ENCODE results near the gene HES5.
"Not testable (repeated sequence)": the region's sequence is repeated elsewhere in the genome, so short reads cannot be mapped to it uniquely, and the experiment has no call there.

Gene HES5

GRCh38 chr1:2529784-2530512 lies at the start of gene HES5:
TSS of gene HES5 (minus strand) at chr1:2530263. CDS start at chr1:2530164, 99 bp downstream.
- DNase-seq (ENCODE audit: low read depth, low spot score), result no peak

- DNase-seq (ENCODE audit: low read depth, low spot score), result no peak
Observed at GRCh38 chr1:2578758-2579118, 48.7 kb upstream of the HES5 start.

DNA sequence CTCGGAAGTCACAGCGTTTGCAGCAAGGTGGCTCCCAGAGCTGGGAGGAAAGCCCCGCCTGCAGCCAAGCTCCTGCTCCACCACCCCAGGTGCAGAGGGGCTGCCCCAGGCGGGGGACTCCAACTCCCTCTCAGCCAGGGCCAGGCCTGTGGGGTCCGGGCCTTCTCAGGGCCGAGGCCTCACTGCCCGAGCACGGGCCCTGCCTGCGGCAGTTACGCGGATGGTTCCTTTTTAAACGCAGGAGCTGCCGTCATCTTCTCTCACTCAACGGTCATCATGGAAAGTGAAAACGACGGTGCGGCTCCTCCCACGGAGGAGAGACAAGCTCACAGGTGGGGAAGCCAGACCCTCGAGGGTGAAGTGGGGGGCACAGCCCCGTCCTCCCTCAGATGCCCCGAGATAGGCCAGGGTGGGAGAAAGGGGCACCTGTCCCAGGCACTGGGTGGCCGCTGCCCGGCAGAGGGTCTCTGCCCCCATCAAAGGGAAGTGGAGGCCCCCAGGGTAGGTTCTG lies 47.6 kb upstream of the HES5 start:
- not testable (repeated sequence) for DNase-seq (ENCODE audit: low read depth, low spot score)

- DNase-seq (ENCODE audit: low read depth, low spot score), result no peak
Observed at GRCh38 chr1:2575801-2576663, 46.0 kb upstream of the HES5 start.

DNA sequence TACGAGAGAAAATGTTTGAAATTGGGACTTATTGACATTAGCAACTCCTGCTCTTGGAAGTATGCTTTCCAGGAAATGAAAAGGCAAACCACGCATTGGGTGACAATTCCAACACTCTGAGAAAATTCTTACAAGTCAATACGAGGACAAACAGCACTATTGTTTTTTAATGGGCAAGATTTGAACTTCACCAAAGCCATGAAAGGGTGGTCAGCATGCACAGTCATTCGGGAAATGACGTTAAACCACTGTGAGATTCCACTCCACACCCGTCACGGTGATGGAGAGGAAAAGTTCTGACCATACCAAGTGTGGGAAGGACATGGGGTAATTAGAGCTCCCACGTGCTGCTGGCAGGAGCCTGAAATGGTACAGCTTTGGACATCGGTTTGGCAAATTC lies 44.3 kb upstream of the HES5 start:
- no peak for DNase-seq (ENCODE audit: low read depth, low spot score)

- DNase-seq (ENCODE audit: low read depth, low spot score), result no peak
Observed at GRCh38 chr1:2573250-2573920, 43.3 kb upstream of the HES5 start.

DNA sequence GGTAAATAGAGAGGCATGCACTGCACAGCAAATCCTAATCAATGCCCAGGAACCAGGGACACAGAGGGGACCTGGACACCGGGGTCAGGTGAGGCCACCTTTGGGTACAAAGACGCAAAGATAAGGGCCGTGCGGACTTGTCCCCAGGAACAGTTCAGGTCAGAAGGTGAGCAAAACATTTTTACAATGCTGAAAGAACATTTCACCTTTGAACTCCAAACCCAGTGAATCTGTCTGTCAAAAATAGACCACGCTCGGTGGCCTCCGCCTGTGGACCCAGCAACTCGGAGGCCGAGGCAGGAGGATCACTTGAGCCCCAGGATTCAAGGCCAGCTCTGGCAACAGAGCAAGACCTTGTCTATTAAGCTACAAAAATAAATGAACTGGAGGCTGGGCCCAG lies 41.3 kb upstream of the HES5 start:
- no peak for DNase-seq (ENCODE audit: low read depth, low spot score)

GRCh38 chr1:2570332-2570731 lies 40.3 kb upstream of the HES5 start:
- DNase-seq (ENCODE audit: low read depth, low spot score), result no peak

- not testable (repeated sequence) for DNase-seq (ENCODE audit: low read depth, low spot score)
Observed at GRCh38 chr1:2569703-2570102, 39.6 kb upstream of the HES5 start.

GRCh38 chr1:2569060-2569459 lies 39.0 kb upstream of the HES5 start:
- no peak for DNase-seq (ENCODE audit: low read depth, low spot score)

DNA sequence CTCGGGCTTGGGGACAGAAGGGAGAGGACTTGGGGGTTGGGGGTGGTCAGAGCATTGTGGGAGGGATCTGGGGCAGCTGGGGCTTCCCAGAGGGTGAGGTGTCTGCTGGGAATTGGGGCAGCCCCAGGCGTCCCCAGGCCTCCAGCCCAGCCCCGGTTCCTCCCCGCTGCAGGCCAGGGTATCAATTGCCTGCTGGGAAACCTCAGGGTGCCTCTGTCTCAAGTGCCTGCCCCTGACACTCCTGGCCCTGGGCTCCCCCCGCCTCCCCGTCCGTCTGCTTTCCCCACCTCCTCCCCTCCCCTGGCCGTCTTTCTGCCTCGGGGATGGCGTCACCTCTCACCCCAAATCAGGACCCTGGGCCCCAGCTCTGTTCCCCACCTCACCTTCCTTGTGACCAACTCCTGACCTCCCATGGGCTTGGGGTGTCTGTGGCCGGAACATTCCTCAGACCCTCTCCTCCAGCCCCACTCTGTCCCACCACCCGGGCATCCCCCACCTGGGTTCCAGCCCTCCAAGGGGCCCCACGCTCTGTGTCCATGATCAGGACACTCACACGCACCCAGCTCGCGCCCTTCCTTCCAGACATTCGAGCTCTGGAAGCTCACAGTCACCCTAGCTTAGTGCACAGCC lies 38.2 kb upstream of the HES5 start:
- DNase-seq (ENCODE audit: low read depth, low spot score), result not testable (repeated sequence)

DNA sequence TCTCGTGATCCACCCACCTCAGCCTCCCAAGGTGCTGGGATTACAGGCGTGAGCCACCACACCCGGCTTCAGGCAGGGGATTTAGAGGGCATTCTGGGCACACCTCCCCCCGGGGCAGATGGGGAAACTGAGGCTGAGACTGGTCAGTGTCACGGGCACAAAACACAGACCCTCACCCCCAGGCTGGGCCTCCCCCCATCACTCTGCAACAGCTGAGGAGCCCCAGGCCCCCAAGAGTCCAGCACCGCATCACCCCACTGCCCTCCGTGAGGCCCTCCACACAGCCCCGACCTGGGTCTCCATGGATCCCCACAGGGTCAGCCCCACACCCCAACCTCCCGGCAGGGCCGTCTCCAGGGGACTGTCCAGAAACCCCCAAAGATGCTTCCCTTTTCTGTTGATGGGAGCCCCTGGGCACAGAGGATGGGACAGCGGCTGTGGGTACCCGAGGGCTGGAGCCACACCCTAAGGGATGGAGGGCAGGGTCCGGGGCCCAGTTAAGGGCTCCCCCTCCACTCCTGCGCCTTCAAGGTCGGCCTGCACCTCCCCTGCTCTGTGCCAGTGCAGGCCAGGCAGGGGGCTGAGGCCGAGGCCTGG lies 37.1 kb upstream of the HES5 start:
- DNase-seq (ENCODE audit: low read depth, low spot score), result no peak

- DNase-seq (ENCODE audit: low read depth, low spot score), result no peak
Observed at GRCh38 chr1:2566101-2567045, 36.3 kb upstream of the HES5 start.

DNA sequence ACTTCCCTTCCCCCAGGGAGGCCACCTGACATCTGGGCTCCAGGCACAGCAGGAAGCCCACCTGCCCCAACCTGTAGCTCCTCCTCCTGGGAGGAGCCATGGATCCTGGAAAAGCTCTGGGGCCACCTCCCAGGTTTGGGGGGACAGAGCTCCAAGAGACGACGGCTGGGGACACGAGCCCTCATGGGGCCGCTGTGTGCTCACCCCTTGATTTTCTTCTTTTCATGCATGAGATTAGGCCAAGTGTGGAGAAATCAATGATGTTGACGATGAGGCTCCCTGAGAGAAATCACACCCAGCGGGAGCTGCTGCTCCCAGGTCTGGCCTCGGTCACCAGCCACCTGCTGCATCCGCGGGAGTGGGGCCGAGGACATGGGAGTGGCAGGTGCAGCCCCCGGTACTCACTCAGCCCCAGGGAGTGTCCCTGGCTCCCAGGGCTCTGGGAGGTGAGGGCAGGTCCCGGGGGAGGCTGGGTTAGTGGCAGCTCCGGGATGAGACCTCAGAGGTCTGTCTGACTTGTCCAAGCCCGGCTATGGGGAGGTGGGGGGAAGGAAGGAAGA lies 34.8 kb upstream of the HES5 start:
- no peak for DNase-seq (ENCODE audit: low read depth, low spot score)

DNA sequence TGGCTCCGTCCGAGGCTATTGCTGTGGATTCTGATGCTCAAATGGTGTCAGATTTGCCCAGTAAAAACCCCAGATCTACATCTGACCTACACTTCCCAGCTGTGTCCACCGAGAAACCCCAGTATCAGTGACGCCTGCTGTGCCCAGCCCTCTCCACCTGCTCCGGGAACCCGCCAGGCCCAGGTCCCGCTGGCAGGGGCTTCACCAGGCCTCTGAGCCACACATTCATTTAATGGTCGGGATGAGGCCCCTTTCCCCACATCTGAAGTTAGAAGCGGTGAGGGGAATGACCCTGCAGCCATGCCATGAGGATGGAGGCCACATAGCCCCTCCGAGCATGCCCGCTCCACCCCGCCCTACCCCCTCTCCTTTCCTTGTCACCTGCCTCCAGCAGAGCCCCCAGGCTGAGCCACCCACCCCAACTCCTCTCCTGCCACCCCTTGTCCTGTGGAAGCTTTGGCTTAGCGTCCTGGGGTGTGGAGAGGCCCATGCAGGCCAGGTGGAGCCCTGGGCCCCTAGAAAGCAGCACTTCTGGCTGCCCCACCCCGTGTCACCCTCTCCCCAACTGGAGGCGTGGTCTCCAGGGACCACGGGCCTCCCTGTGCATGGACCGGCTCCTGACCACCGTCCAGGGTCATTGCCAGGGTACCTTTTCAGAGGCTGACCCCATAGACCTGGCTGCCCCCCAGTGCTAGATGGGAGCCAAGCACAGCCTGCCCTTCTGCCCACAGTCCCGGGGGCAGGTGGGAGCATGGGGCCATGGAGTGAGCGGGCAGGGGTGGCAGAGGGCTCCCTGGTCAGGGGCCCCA lies 34.1 kb upstream of the HES5 start:
- DNase-seq (ENCODE audit: low read depth, low spot score), result no peak

- no peak for DNase-seq (ENCODE audit: low read depth, low spot score)
Observed at GRCh38 chr1:2563205-2563604, 33.1 kb upstream of the HES5 start.

DNA sequence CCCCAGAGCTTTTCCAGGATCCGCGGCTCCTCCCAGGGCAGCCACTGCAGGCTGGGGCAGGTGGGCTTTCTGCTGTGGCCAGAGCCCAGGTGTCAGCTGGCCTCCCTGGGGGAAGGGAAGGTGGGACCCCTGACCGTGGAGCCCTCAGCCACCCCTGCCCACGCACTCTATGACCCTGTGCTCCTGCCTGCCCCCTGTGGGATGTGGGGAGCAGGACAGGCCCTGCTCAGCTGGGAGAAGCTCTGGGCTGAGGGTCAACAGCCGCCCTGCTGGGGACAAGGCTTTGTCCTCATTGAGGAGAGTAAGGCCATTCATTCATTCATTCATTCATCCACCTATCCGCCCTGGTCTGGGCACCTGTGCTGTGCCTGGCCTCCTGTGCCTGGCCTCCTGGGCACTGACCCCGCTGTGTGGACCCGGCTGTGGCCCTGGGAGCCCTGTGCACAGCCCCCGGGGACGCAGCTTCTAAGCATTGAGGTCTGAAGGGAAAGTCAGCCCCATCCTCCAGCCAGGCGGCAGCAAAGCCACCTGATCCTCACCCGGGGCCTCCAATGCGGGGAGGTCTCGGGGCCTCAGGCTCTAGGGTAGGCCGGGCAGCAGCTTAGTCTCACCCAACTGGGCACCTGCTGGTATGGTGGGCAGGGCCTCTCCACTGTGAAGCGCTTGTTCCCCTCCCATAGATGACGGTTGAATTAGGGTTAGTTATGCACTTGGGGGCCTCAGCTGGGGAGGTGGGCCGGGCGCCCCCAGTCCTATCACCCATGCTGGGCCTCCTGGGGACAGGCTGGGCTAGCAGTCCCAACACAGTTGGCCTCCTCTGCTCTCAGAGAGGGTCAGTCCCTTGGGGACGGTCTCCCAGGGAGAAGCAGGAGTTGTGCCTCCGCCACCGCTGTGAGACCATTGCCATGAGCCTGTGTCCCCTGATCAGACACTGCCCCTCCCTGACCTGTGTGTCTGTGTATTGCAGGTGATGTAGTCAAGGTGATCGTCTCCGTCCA lies 32.1 kb upstream of the HES5 start:
- no peak for DNase-seq (ENCODE audit: low read depth, low spot score)

DNA sequence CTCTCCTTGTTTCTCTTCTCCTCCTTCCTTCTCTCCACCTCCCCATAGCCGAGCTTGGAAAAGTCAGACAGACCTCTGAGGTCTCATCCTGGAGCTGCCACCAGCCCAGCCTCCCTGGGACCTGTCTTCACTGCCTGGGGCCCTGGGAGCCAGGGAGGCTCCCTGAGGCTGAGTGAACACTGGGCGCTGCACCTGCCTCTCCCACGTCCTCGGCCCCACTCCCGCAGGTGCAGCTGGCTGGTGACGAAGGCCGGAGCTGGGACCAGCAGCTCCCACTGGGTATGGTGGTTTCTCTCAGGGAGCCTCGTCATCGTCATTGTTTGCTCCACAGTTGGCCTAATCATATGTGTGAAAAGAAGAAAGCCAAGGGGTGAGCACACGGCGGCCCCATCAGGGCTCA lies 31.4 kb upstream of the HES5 start:
- no peak for DNase-seq (ENCODE audit: low read depth, low spot score)

Measured in brain pericyte (primary cell).